Muscle of leg (tissue), 11 donors: ENCODE measurements around the gene LACTB. TPM values are rescaled to one million over a fixed set of nuclear protein-coding genes. Genes with fewer than 3 reads are reported as not detected.
A peak's percentile ranks its signal among the peaks of the same experiment; 100 is the strongest.
"Not testable (repeated sequence)": the region's sequence is repeated elsewhere in the genome, so short reads cannot be mapped to it uniquely, and the experiment has no call there.

Experiments
- DNase-seq: peaks from one replicate; pipeline ENCODE4 v3.0.0; 2013
- H3K27ac ChIP-seq: one replicate; pipeline ENCODE4 v1.5.1; 2013; ENCODE audit warnings: mild to moderate bottlenecking, low read length, control low read depth
- H3K27me3 ChIP-seq: one replicate; pipeline ENCODE4 v1.6.1; 2013; ENCODE audit warnings: low read length; ENCODE audit not compliant: control insufficient read depth, insufficient read depth
- H3K36me3 ChIP-seq: one replicate; pipeline ENCODE4 v1.6.1; 2013; ENCODE audit warnings: low read length; ENCODE audit not compliant: control insufficient read depth, insufficient read depth
- H3K4me1 ChIP-seq: one replicate; pipeline ENCODE4 v1.6.1; 2013; ENCODE audit warnings: low read length; ENCODE audit not compliant: control insufficient read depth, insufficient read depth
- H3K4me3 ChIP-seq: one replicate; pipeline ENCODE4 v1.5.1; 2013; ENCODE audit warnings: low read length, control low read depth
- H3K9me3 ChIP-seq: replicated peaks from 2 replicates; pipeline ENCODE4 v1.6.1; 2013; ENCODE audit warnings: low read depth, low read length; ENCODE audit not compliant: control insufficient read depth
- WGBS: methylation state at CpG from one replicate; pipeline ENCODE4 v1.1.5; 2013; ENCODE audit warnings: missing lambda C conversion rate; ENCODE audit not compliant: insufficient coverage; 5-methylcytosine and 5-hydroxymethylcytosine counted together
- polyA plus RNA-seq, 8 donors: library from polyadenylated mRNA; unstranded; fragments of 120-200 nt; gene quantifications; one replicate each; pipeline versions ENCODE4 v1.2.1 to v1.2.3, GENCODE V29; 2013; ENCODE audit warnings: inconsistent platforms in 1 of 8, low replicate concordance in 1 of 8; ENCODE audit not compliant: insufficient read length in 8 of 8, insufficient read depth in 1 of 8
- total RNA-seq: library from RNA; stranded (reverse); fragments of 120-200 nt; gene quantifications from one replicate; pipeline ENCODE4 v1.2.4, GENCODE V29; 2013

Gene LACTB
- total and polyA plus RNA-seq, 9 donors = 13.4 to 15.5 (median 14.7) TPM

- 34% methylated on average over 4 of the region's 6 CpGs for WGBS
- no peaks in the 10 kb centered on the region for H3K27me3 ChIP-seq
- H3K4me3 ChIP-seq = no peak overlapping the region
- H3K4me1 ChIP-seq = peaks cover 24% of the 10 kb centered on the region
- no peaks in the 10 kb centered on the region for H3K36me3 ChIP-seq
- DNase-seq = peak; percentile 94
- no peaks in the 10 kb centered on the region for H3K9me3 ChIP-seq
- H3K27ac ChIP-seq = peak overlapping the region; percentile 47
Measured at GRCh38 chr15:63089260-63090043, 32.2 kb upstream of the LACTB start.

GRCh38 chr15:63090472-63090871 lies 31.2 kb upstream of the LACTB start:
- no peak for DNase-seq
- peaks cover 24% of the 10 kb centered on the region for H3K4me1 ChIP-seq
- no peaks in the 10 kb centered on the region for H3K36me3 ChIP-seq
- no peak overlapping the region for H3K4me3 ChIP-seq
- no peak overlapping the region for H3K27ac ChIP-seq
- WGBS = 84% methylated on average over 3 of the region's 9 CpGs
- no peaks in the 10 kb centered on the region for H3K9me3 ChIP-seq
- H3K27me3 ChIP-seq = no peaks in the 10 kb centered on the region

- H3K4me3 ChIP-seq = no peak overlapping the region
Measured at GRCh38 chr15:63090887-63091286, 30.8 kb upstream of the LACTB start.

GRCh38 chr15:63091679-63092446 lies 29.8 kb upstream of the LACTB start:
- Histone ChIP-seq H3K9me3 (no peaks in the 10 kb centered on the region), H3K27me3 (no peaks in the 10 kb centered on the region), H3K36me3 (no peaks in the 10 kb centered on the region), H3K4me3 (no peak overlapping the region), H3K27ac (no peak overlapping the region), H3K4me1 (peaks cover 21% of the 10 kb centered on the region)
- DNase-seq = no peak
- 67% methylated on average over 1 of the region's 4 CpGs for WGBS

More at GRCh38 chr15:63090887-63091286, 30.8 kb upstream of the LACTB start:
- Histone ChIP-seq H3K36me3 (no peaks in the 10 kb centered on the region), H3K9me3 (no peaks in the 10 kb centered on the region), H3K27ac (no peak overlapping the region), H3K4me1 (peaks cover 24% of the 10 kb centered on the region), H3K27me3 (no peaks in the 10 kb centered on the region)
- DNase-seq = no peak
- 80% methylated on average over 4 of the region's 10 CpGs for WGBS

- Histone ChIP-seq H3K9me3 (no peaks in the 10 kb centered on the region), H3K36me3 (no peaks in the 10 kb centered on the region), H3K27me3 (no peaks in the 10 kb centered on the region), H3K4me1 (peaks cover 15% of the 10 kb centered on the region), H3K4me3 (no peak overlapping the region), H3K27ac (no peak overlapping the region)
- WGBS = 0% methylated on average over 1 of the region's 6 CpGs
- peak; percentile 85 for DNase-seq
Measured at GRCh38 chr15:63093486-63094205, 28.0 kb upstream of the LACTB start.

- Histone ChIP-seq H3K4me3 (no peak overlapping the region), H3K27ac (no peak overlapping the region), H3K27me3 (no peaks in the 10 kb centered on the region), H3K9me3 (no peaks in the 10 kb centered on the region), H3K36me3 (no peaks in the 10 kb centered on the region), H3K4me1 (peaks cover 7% of the 10 kb centered on the region)
- DNase-seq = no peak
- no CpG with 5 or more reads among the region's 2 CpGs for WGBS
Measured at GRCh38 chr15:63094495-63094931, 27.1 kb upstream of the LACTB start.

GRCh38 chr15:63096178-63096577 lies 25.5 kb upstream of the LACTB start:
- WGBS = 86% methylated on average over 4 of the region's 4 CpGs
- H3K9me3 ChIP-seq = no peaks in the 10 kb centered on the region
- no peaks in the 10 kb centered on the region for H3K36me3 ChIP-seq
- no peak overlapping the region for H3K27ac ChIP-seq
- no peak overlapping the region for H3K4me3 ChIP-seq
- no peaks in the 10 kb centered on the region for H3K27me3 ChIP-seq
- no peaks in the 10 kb centered on the region for H3K4me1 ChIP-seq
- no peak for DNase-seq

- H3K27ac ChIP-seq, H3K4me1 ChIP-seq, H3K9me3 ChIP-seq, H3K27me3 ChIP-seq, DNase-seq, H3K4me3 ChIP-seq, H3K36me3 ChIP-seq: not testable (repeated sequence)
- 99% methylated on average over 10 of the region's 33 CpGs for WGBS
Measured at GRCh38 chr15:63098901-63099300, 22.8 kb upstream of the LACTB start.

- H3K27me3 ChIP-seq, DNase-seq, H3K4me1 ChIP-seq, H3K36me3 ChIP-seq, H3K4me3 ChIP-seq, H3K27ac ChIP-seq, H3K9me3 ChIP-seq: not testable (repeated sequence)
- 100% methylated on average over 1 of the region's 5 CpGs for WGBS
Measured at GRCh38 chr15:63099581-63099980, 22.1 kb upstream of the LACTB start.

- Histone ChIP-seq H3K4me3 (no peak overlapping the region), H3K27ac (no peak overlapping the region), H3K4me1 (peaks cover 4% of the 10 kb centered on the region), H3K27me3 (no peaks in the 10 kb centered on the region), H3K9me3 (no peaks in the 10 kb centered on the region), H3K36me3 (no peaks in the 10 kb centered on the region)
- no peak for DNase-seq
- WGBS = 67% methylated on average over 3 of the region's 3 CpGs
Measured at GRCh38 chr15:63103416-63103815, 18.2 kb upstream of the LACTB start.
